HG02759 (cell line): Measurements from ENCODE around the gene EYS.
A peak's percentile ranks its signal among the peaks of the same experiment; 100 is the strongest.

Experiments used
- ATAC-seq: cut with Tn5 transposase; IDR thresholded peaks from one replicate; pipeline ENCODE4 v1.9.1; 2021; ENCODE audit warnings: mild to moderate bottlenecking, moderate library complexity; ENCODE audit not compliant: unreplicated experiment

Gene EYS

GRCh38 chr6:64217721-64218620 lies 1489.1 kb downstream of the EYS start:
- ATAC-seq, result peak; percentile 81

DNA sequence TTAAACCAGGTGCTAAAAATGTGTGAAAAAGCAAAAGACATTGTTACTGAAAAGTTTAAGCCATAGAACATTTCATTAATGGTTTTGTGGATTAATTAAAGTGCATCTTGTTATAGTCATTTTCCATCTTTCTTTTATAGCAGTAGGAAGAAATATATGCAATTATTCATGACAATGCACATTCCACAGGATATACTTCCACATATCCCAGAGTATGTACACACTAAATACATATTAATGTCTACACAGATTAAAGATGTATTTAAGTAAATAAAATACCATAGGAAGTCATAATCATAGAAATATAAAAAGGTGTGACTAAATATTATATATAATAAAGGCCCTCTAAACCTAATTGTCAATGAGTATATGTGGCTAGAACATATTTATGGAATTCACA lies 1492.7 kb downstream of the EYS start:
- no peak for ATAC-seq

GRCh38 chr6:64213697-64214096 lies 1493.3 kb downstream of the EYS start:
- no peak for ATAC-seq

- no peak for ATAC-seq
Measured at GRCh38 chr6:64197246-64197645, 1509.8 kb downstream of the EYS start.

- no peak for ATAC-seq
Measured at GRCh38 chr6:64186592-64186991, 1520.4 kb downstream of the EYS start.

GRCh38 chr6:64185621-64186020 lies 1521.4 kb downstream of the EYS start:
- no peak for ATAC-seq

GRCh38 chr6:64175296-64175695 lies 1531.7 kb downstream of the EYS start:
- no peak for ATAC-seq

DNA sequence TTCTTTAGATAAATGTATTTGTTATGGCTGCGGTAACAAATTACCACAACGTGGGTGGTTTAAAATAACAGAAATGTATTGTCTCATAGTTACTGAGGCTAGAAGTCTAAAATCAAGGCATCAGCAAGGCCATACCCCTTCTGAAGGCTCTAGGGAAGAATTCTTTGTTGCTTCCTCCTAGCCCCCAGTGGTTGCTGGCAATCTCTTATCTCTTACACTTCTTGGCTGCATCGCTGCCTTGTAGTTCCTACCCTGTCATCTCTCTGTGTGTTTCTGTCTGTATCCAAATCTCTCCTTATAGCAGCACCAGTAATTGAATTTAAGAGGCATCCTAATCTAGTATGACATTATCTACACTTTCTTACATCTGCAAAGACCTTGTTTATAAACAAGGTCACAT lies 1536.7 kb downstream of the EYS start:
- no peak for ATAC-seq

DNA sequence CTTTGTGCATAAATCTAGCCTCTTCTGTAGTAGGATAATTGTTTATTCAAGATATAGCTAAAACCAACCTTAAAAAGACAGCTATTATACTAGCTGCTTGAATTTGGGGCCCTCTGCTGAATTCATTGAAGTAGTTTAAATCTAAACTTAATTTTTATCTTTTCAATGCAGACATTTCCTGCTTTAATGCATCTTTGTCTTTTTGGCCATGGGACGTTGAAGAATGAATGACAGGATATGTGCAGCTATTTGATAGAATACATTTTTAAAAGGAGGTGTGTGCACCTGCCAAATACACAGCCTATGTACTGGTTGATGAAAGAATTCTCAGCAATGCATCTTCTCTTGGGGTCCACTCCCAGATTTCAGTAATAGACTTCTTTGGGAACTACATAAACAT lies 1546.5 kb downstream of the EYS start:
- no peak for ATAC-seq

- ATAC-seq, result no peak
Measured at GRCh38 chr6:64155063-64155462, 1552.0 kb downstream of the EYS start.

DNA sequence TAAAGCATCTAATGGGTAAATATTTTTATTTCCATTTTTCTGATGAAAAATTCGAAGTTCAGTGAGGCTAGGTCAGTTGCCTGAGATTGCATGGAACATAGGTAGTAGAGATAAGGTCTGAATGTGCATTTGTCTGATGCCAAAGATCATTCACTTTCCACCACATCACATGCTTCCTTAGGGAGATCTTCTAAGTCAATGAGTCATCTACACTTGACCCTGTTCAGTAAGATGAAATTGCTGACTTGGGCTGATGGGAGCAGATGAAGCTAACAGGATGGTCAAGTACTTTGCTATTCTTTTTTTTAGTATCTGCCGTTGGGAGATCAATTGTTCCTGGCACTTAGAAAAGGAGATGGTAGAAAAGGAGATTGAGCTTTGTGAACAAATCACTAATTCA lies 1560.2 kb downstream of the EYS start:
- no peak for ATAC-seq

DNA sequence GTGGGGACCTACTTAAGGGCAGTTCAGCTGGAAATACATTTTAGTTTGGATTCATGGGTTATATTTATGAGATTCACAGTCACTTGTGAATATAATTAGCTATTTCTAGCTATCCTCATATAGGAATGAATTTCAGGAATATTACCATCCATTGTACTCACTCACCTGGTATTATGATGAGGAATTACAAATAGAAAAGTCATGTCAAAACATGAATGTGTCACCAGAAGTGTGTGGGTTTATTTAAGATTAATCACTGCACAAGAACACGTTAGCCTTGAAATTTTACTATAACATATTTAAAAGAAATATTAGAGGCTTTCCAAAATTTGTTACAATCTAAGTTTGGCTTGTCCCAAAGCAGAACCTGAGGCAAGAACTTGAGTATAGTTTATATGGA lies 1560.9 kb downstream of the EYS start:
- no peak for ATAC-seq

DNA sequence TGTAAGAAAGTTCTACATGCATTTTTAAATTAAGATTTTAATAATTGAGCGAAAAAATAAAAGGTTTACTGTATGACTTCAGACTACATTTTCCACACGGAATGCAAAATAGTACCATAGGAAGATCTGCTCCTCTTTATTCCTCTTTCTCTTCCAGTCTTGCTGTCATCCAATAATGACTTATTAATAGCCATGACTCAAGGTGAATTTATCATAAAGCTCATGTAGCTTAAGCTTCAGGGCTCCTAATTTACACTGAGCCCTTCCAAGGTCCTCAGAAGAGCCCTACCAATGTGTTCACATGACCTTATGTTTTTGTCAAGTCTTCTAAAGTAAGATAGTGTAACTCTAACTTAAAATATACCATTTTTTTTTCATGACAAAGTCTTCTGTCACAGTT lies 1561.4 kb downstream of the EYS start:
- no peak for ATAC-seq

DNA sequence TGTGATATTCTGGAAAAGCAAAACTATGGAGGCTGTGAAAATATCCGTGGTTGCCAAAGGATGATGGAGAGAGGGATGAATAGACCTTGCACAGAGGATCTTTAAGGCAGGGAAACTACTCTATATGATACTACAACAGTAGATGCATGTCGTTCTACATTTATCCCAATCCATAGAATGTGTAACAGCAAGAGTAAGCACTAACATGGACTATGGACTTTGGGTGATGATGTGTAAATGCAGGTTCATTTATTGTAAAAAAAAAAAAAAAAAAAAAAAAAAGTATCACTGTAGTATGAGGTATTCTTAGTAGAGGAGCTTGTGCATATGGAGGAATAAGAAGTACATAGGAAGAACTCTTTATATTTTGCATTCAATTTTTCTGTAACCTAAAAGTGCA lies 1563.9 kb downstream of the EYS start:
- ATAC-seq, result no peak

GRCh38 chr6:64141680-64142079 lies 1565.3 kb downstream of the EYS start:
- no peak for ATAC-seq

GRCh38 chr6:64128301-64129024 lies 1578.6 kb downstream of the EYS start:
- ATAC-seq, result no peak

- ATAC-seq, result no peak
Measured at GRCh38 chr6:64123761-64124633, 1583.0 kb downstream of the EYS start.

GRCh38 chr6:64122712-64123375 lies 1584.2 kb downstream of the EYS start:
- no peak for ATAC-seq

- ATAC-seq, result no peak
Measured at GRCh38 chr6:64121011-64121565, 1585.9 kb downstream of the EYS start.

- no peak for ATAC-seq
Measured at GRCh38 chr6:64113704-64114103, 1593.3 kb downstream of the EYS start.
